Measurements from ENCODE around the gene NUCB1.
"Not testable (repeated sequence)": the region's sequence is repeated elsewhere in the genome, so short reads cannot be mapped to it uniquely, and the experiment has no call there.

The NUCB1 gene

DNA sequence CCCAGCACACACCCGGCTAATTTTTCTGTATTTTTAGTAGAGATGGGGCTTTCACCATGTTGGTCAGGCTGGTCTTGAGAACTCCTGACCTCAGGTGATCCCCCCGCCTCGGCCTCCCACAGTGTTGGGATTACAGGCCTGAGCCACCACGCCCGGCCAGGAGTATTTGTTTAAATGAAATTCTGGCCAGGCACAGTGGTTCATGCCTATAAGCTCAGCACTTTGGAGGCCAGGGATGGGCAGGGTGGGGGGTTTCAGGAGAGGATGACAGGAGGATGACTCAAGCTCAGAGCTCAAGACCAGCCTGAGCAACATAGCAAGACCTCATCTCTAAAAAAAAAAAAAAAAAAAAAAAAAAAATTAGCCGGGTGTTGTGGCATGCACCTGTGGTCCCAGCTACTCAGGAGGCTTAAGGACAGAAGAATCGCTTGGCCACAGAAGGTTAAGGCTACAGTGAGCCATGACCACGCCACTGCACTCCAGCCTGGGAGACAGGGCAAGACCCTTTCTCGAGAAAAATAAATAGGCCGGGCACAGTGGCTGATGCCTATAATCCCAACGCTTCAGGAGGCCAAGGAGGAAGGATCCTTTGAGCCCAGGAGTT is 25.2 kb downstream of the NUCB1 start:
- H3K36me3 ChIP-seq (ENCODE audit: insufficient read depth, low read length), result no peaks in the 10 kb centered on the region
- H3K4me3 ChIP-seq (ENCODE audit: low read length, poor library complexity, severe bottlenecking), result no peak overlapping the region
- no peaks in the 10 kb centered on the region for H3K27me3 ChIP-seq (ENCODE audit: insufficient read depth, low read length, poor library complexity, severe bottlenecking)
- H3K9ac ChIP-seq (ENCODE audit: low read depth, low read length, poor library complexity, severe bottlenecking), result no peak overlapping the region
- H3K4me1 ChIP-seq (ENCODE audit: insufficient read depth, low read length, poor library complexity, severe bottlenecking), result no peaks in the 10 kb centered on the region
- H4K20me1 ChIP-seq (ENCODE audit: insufficient read depth, low read length, poor library complexity, severe bottlenecking), result no peaks in the 10 kb centered on the region
- H3K9me3 ChIP-seq (ENCODE audit: insufficient read depth, low read depth, low read length), result no peaks in the 10 kb centered on the region
- no peaks in the 10 kb centered on the region for H3K79me2 ChIP-seq (ENCODE audit: insufficient read depth, low read length)
- TF ChIP-seq, protein P1, sequence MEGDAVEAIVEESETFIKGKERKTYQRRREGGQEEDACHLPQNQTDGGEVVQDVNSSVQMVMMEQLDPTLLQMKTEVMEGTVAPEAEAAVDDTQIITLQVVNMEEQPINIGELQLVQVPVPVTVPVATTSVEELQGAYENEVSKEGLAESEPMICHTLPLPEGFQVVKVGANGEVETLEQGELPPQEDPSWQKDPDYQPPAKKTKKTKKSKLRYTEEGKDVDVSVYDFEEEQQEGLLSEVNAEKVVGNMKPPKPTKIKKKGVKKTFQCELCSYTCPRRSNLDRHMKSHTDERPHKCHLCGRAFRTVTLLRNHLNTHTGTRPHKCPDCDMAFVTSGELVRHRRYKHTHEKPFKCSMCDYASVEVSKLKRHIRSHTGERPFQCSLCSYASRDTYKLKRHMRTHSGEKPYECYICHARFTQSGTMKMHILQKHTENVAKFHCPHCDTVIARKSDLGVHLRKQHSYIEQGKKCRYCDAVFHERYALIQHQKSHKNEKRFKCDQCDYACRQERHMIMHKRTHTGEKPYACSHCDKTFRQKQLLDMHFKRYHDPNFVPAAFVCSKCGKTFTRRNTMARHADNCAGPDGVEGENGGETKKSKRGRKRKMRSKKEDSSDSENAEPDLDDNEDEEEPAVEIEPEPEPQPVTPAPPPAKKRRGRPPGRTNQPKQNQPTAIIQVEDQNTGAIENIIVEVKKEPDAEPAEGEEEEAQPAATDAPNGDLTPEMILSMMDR (conservative IDR thresholded peaks at IDR 0.05; ENCODE audit: low read length), result no peak
- no peak for TF ChIP-seq EZH2phosphoT487 (IDR thresholded peaks at IDR 0.05; ENCODE audit: borderline replicate concordance)
- no peaks in the 10 kb centered on the region for H3K9me2 ChIP-seq (replicated peaks; ENCODE audit: low read depth, low read length)
- no peaks in the 10 kb centered on the region for H3F3A ChIP-seq (ENCODE audit: low read depth)
- H3K4me2 ChIP-seq (ENCODE audit: low read depth, low read length, poor library complexity, severe bottlenecking), result no peak overlapping the region
- no peak overlapping the region for H2AFZ ChIP-seq (ENCODE audit: low read length)

DNA sequence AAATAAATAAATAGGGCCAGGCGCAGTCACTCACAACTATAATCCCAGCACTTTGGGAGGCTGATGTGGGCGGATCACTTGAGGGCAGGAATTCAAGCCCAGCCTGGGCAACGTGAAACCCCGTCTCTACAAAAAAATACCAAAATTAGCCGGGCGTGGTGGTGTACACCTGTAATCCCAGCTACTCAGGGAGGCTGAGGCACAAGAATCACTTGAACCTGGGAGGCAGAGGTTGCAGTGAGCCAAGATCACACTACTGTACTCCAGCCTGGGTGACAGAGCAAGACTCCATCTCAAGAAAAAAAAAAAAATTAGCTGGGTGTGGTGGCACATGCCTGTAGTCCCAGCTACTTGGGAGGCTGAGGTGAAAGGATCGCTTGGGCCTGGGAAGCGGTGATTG is 25.8 kb downstream of the NUCB1 start:
- H3K36me3 ChIP-seq (ENCODE audit: insufficient read depth, low read length); H2AFZ ChIP-seq (ENCODE audit: low read length); H3K27me3 ChIP-seq (ENCODE audit: insufficient read depth, low read length, poor library complexity, severe bottlenecking); H3K9ac ChIP-seq (ENCODE audit: low read depth, low read length, poor library complexity, severe bottlenecking); H3K79me2 ChIP-seq (ENCODE audit: insufficient read depth, low read length); H3K4me3 ChIP-seq (ENCODE audit: low read length, poor library complexity, severe bottlenecking); H3K9me2 ChIP-seq (replicated peaks; ENCODE audit: low read depth, low read length); H3K4me1 ChIP-seq (ENCODE audit: insufficient read depth, low read length, poor library complexity, severe bottlenecking); H4K20me1 ChIP-seq (ENCODE audit: insufficient read depth, low read length, poor library complexity, severe bottlenecking); H3K4me2 ChIP-seq (ENCODE audit: low read depth, low read length, poor library complexity, severe bottlenecking); H3F3A ChIP-seq (ENCODE audit: low read depth); H3K9me3 ChIP-seq (ENCODE audit: insufficient read depth, low read depth, low read length): not testable (repeated sequence)

DNA sequence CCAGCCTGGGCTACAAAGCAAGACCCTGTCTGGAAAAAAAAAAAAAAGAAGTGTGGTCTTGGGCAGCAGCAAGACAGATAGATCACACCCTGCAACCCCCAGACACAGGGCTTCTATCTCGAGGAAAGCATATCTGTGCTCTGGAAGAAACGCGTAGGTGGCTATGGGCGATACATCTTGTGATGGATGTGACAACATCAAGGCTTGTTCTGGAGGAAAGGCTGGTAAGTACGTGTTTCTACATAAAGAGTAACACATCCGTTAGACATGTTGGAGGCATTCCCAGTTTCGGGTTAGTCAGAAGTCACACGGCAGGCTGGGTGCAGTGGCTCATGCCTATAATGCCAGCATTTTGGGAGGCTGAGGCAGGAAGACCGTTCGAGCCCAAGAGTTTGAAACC is 26.8 kb downstream of the NUCB1 start:
- H3K4me1 ChIP-seq (ENCODE audit: insufficient read depth, low read length, poor library complexity, severe bottlenecking), result no peaks in the 10 kb centered on the region
- TF ChIP-seq, protein P1 (conservative IDR thresholded peaks at IDR 0.05; ENCODE audit: low read length), result no peak
- TF ChIP-seq EZH2phosphoT487 (IDR thresholded peaks at IDR 0.05; ENCODE audit: borderline replicate concordance), result no peak
- no peaks in the 10 kb centered on the region for H3F3A ChIP-seq (ENCODE audit: low read depth)
- H3K9me3 ChIP-seq (ENCODE audit: insufficient read depth, low read depth, low read length), result no peaks in the 10 kb centered on the region
- no peak overlapping the region for H2AFZ ChIP-seq (ENCODE audit: low read length)
- H3K79me2 ChIP-seq (ENCODE audit: insufficient read depth, low read length), result no peaks in the 10 kb centered on the region
- H3K4me2 ChIP-seq (ENCODE audit: low read depth, low read length, poor library complexity, severe bottlenecking), result no peak overlapping the region
- no peaks in the 10 kb centered on the region for H4K20me1 ChIP-seq (ENCODE audit: insufficient read depth, low read length, poor library complexity, severe bottlenecking)
- no peak overlapping the region for H3K4me3 ChIP-seq (ENCODE audit: low read length, poor library complexity, severe bottlenecking)
- H3K9me2 ChIP-seq (replicated peaks; ENCODE audit: low read depth, low read length), result no peaks in the 10 kb centered on the region
- no peaks in the 10 kb centered on the region for H3K27me3 ChIP-seq (ENCODE audit: insufficient read depth, low read length, poor library complexity, severe bottlenecking)
- H3K36me3 ChIP-seq (ENCODE audit: insufficient read depth, low read length), result no peaks in the 10 kb centered on the region
- H3K9ac ChIP-seq (ENCODE audit: low read depth, low read length, poor library complexity, severe bottlenecking), result no peak overlapping the region

DNA sequence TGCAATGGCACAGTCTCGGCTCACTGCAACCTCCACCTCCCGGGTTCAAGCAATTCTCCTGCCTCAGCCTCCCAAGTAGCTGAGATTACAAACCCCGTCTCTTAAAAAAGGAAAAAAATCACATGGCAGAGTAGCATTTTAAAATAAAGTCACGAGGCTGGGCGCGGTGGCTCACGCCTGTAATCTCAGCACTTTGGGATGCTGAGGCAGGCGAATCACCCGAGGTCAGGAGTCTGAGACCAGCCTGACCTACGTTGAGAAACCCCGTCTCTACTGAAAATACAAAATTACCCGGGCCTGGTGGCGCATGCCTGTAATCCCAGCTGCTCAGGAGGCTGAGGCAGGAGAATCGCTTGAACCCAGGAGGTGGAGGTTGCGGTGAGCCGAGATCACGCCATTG is 27.6 kb downstream of the NUCB1 start:
- not testable (repeated sequence) for H3K36me3 ChIP-seq (ENCODE audit: insufficient read depth, low read length); H3K4me1 ChIP-seq (ENCODE audit: insufficient read depth, low read length, poor library complexity, severe bottlenecking); H2AFZ ChIP-seq (ENCODE audit: low read length); H4K20me1 ChIP-seq (ENCODE audit: insufficient read depth, low read length, poor library complexity, severe bottlenecking); H3K4me2 ChIP-seq (ENCODE audit: low read depth, low read length, poor library complexity, severe bottlenecking); H3K9me2 ChIP-seq (replicated peaks; ENCODE audit: low read depth, low read length); H3K9me3 ChIP-seq (ENCODE audit: insufficient read depth, low read depth, low read length); H3K27me3 ChIP-seq (ENCODE audit: insufficient read depth, low read length, poor library complexity, severe bottlenecking); H3K4me3 ChIP-seq (ENCODE audit: low read length, poor library complexity, severe bottlenecking); H3K79me2 ChIP-seq (ENCODE audit: insufficient read depth, low read length); H3F3A ChIP-seq (ENCODE audit: low read depth); H3K9ac ChIP-seq (ENCODE audit: low read depth, low read length, poor library complexity, severe bottlenecking)
